HG02938 (cell line): ENCODE measurements around the gene PLEKHM3.

Source experiments
- ATAC-seq: cut with Tn5 transposase; IDR thresholded peaks from one replicate; pipeline ENCODE4 v1.9.1; 2021; ENCODE audit warnings: mild to moderate bottlenecking, moderate library complexity; ENCODE audit not compliant: unreplicated experiment

Gene PLEKHM3

DNA sequence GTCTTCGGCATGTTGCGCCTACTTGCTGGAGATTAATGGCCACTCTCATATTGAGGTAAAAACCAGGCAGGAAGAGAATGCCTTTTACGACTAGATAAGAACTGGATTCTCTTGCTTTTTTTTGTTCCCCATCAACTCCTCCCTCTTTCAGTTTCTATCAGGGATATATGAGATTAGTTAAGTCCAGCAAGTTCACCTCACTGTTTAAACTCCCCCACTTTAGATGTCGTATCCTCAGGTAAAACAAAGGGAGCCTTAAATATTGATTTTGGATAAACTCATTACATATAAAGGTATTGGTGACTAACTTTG is 98.4 kb downstream of the PLEKHM3 start:
- ATAC-seq = no peak

DNA sequence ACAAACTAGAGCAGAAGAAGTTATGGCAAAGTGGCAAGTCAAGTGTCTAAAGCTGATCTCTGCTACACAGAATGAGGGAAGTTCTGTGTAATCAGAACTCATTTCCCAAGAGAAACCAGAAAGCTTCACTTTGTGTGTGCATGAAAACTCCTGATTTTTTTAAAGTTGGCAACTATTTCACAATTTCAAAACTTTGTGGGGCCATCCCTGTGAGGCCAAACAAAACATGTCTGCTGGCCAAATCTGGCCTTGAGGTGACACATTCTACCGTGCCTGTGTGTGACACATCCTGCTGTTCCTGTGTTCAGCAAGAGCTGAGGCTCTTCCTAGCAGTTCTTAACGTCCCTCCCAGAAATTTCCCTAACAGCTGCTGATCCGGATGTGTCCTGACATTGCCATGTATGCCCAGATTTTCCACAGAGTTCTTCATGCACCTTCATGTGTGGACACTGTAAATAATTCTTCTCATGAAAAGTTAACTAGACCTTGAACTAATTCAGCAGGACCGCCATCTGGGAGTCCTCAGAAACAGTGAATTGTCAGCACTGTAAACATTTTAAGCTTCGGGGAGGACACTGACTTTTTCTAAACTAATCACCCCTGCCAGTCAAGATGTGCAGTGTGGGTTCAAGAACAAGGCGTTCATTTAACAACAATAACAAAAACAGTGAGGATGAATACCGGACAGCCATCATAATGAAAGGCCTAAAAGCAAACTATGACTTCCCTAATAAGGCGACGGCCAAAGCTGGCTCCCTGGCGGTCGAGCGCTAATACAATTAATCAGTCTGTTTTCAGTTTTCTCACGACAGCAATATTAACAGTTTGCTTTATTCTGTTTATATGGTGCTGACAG is 99.0 kb downstream of the PLEKHM3 start:
- ATAC-seq = no peak

DNA sequence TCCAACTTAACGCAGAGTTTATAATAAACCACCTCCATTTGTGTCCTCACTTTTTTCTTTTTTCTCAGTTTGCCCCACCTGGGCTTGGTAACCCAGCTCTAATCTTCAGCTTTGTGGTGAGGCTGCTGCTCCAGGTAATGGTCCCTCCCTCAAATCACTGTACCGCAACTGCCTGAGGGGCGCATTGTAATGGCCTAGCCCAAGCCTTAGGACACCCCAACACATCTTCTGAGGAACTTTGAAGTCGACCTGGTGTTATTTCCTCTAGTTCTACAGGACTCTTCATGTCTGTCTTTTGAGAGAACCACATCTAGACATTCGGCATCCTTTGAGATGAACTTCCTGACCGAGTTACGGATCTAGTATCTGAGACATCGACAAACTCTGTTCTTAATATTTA is 99.7 kb downstream of the PLEKHM3 start:
- ATAC-seq = no peak

DNA sequence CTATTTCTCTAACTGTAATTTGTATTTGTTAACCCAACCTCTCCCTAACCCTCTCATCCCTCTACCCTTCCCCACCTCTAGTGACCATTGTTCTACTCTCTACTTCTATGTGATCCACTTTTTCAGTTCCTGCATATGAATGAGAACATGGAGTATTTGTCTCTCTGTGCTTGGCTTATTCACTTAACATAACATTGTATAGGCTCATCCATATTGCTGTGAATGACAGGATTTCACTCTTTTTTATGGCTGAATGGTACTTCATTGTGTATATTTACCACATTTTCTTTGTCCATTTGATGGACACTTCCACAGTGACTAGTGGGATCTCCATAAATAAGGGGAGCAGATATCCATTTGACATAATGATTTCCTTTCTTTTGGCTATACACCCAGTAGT is 103.7 kb downstream of the PLEKHM3 start:
- no peak for ATAC-seq

DNA sequence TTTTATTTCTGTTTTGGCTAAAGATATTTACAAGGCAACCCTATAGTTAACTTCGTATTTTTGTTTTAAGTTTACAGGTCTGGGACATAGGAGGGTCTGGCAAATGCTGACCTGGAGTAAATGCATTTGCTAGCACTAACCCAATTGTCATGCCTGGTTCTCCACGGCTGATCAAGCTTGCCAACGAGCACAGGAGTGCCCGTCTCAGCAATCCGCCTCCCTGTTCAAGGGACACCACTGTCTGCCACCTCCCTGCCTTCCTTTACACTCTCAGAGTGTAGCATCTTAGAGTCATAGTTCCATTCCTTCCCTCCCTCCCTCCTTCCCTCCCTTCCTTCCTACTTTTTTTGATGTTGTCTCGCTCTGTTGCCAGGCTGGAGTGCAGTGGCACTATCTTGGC is 104.6 kb downstream of the PLEKHM3 start:
- no peak for ATAC-seq

DNA sequence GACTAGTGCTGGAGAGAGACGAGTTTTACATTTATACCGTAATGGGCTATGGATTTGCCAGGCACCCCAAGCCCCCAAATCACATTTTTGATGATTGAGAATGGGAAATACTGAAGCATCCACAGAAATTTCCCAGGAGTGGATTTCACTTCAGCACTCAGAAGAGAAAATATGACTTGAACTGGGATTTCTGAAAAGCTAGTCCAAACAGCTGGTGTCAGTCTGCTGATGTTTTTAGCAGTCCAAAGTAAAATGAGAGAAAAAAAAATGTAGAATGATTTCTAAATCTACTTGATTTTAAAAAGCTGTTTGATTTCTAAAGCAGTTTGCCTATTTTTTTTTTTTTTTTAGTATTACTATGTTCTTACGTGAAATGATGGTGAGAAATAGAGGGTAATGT is 105.0 kb downstream of the PLEKHM3 start:
- no peak for ATAC-seq

DNA sequence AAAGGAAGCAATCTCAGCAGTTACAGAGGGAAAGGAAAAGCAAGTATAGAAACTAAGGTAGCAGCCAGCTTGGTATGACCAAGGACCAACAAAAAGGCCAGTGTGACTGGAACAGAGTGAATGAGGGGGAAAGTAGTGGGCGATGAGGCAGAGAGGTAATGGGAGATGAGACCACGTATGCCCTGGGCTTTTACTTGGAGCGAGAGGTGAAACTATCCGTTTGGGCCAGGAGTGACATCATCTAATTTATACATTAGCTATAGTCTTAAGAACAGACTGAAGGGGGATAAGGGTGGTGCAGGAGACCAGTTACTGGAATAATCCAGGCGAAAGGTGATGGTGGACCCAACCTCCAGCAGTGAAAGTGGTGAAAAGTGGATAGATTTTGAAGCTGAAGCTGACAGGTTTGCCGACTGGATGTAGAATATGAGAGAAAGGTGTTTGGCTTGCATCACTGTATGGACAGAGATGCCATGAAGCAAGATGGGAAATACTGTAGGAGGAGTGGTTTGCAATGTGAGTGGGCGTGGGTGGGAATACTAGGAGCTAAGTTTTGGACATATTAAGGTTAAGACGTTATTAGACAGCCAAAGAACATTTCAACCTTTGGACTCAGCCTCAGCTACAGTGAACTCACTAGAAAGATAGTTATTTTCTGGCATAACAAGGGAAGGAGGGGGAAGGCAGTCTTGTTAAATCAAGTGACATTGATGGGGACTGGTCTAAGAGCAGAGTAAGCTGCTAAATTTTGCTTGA is 106.0 kb downstream of the PLEKHM3 start:
- ATAC-seq = no peak

GRCh38 chr2:207914716-207915115 is 110.6 kb downstream of the PLEKHM3 start:
- no peak for ATAC-seq

- ATAC-seq = no peak
Measured at GRCh38 chr2:207913772-207914358, 111.5 kb downstream of the PLEKHM3 start.

GRCh38 chr2:207911856-207912255 is 113.5 kb downstream of the PLEKHM3 start:
- no peak for ATAC-seq

GRCh38 chr2:207911215-207911614 is 114.1 kb downstream of the PLEKHM3 start:
- ATAC-seq = no peak

DNA sequence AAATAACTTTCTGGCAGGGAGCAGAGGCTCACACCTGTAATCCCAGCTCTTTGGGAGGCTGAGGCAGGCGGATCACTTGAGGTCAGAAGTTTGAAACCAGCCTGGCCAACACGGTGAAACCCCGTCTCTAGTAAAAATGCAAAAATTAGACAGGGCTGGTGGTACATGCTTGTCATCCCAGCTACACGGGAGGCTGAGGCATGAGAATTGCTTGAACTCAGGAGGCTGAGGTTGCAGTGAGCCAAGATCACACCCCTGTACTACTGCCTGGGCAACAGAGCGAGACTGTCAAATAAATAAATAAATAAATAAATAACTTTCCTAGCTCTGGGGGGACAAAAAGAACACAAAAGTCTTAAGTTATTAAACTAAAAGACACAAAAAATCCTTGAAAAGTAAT is 118.8 kb downstream of the PLEKHM3 start:
- ATAC-seq = peak; percentile 21

DNA sequence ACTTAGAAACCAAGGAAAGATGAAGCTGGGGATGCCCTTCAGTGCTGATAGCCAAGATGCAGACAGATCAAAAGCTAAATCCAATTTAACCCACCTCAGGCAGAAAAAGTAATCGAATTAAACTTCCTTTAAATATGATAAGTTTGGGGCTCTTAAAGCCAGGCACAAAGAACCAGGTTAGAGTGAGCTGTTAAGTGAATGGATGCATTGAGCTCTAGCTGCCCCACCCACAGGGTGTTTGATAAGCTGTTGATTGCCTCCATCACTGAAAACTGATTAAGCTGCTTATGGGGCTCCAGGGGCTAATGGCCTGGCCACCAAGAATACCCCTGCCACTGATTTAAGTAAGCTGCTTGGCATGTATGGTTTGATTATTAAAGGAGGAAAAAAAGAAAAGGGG is 119.8 kb downstream of the PLEKHM3 start:
- ATAC-seq = no peak

GRCh38 chr2:207903236-207903635 is 122.1 kb downstream of the PLEKHM3 start:
- ATAC-seq = no peak

DNA sequence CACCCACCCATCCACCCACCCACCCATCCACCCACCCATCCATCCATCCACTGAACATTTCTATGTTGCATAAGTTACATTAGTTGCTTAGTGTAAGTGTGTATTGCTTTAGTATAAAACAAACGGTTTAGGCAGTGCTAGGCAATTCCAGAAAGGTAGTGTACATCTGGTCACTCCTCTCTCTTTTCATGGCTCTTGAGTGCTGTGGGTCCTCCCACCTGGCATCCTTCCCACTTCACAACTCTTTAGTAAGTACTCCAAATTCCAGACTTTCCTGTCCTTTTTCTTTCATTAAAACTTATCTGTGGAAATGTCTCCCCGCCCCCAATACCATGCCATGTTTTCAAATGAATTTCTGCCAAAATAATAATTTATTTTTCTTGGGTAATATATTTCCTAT is 122.5 kb downstream of the PLEKHM3 start:
- no peak for ATAC-seq

- ATAC-seq = no peak
Measured at GRCh38 chr2:207901829-207902228, 123.5 kb downstream of the PLEKHM3 start.

DNA sequence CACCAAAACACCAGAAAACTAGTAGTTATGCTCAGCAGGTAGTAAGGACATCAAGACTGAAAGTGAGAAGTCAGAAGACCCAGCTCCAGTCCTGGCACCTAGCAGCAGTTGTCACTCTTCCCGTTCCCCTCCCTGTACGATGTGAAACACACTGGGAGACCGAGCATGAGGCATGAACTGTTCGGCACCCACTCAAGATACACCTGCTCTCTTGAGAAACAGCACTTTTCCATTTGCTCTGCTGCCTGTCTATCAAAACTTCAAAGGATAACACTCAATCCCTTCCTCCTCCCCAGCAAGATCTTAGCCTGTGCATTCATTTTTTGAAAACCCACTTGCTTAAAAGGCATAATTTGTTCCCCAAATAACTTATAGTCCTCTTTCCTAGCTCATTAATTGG is 123.9 kb downstream of the PLEKHM3 start:
- no peak for ATAC-seq

- ATAC-seq = no peak
Measured at GRCh38 chr2:207898354-207898695, 127.0 kb downstream of the PLEKHM3 start.

- no peak for ATAC-seq
Measured at GRCh38 chr2:207897541-207898353, 127.6 kb downstream of the PLEKHM3 start.

DNA sequence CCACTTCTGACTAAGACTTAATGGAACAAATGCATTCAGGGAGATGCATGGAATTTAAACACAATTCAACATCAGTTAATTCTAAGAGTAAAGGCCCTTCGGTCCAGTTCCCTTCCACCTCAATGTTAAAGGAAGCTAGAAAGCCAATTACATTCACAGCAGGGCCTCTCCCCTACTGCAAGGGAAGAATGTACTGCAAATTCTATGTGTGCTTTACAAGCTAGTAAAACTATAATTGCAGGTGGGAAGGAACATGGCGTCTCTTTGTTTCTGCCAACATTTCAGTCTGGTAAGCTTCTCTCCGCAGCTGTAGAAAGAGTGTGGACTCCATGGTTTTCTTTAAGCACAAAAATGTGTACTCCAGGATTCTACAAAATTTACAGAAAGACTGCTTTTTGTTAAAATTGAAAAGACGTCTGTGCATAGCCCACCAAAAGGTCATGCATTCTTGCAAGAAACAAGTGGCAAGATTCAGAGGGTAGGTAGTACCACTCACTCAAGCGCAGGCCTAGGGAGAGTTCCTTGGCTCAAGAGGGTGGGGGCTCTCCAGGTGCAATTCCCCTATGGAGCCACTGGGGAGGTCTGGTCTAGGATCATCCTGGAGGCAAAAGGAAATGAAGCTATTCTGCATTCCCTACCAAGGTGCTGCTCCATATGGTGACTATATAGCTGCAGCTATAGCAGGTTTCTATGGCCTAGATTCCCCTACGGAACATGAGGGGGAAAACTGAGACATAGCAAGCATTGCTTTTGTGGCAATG is 128.6 kb downstream of the PLEKHM3 start:
- no peak for ATAC-seq
